Measurements from ENCODE around the gene RPL34. TPM values are rescaled to one million over a fixed set of nuclear protein-coding genes. Genes with fewer than 3 reads are reported as not detected.

RPL34 gene
- total RNA-seq, 1 donor from 2014 or later = 1,453 TPM

DNA sequence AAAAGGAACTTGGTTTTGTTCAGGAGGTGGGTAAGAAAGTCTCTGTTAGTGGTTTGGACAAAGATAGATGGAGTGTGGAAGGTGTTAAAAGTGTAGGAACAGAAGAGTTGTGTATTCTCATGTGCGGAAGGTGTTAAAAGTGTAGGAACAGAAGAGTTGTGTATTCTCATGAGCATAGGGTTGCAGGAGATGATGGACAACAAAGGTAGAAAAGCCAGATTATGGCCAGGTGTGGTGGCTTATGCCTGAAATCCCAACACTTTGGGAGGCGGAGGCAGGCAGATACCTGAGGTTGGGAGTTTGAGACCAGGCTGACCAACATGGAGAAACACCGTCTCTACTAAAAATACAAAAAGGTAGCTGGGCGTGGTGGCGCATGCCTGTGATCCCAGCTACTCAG is 2.5 kb downstream of the RPL34 start:
- DNase-seq (ENCODE audit: low read depth) = no peak
- no peak overlapping the region for H3K4me3 ChIP-seq (ENCODE audit: low read depth, low read length)
- TF ChIP-seq, protein P1, sequence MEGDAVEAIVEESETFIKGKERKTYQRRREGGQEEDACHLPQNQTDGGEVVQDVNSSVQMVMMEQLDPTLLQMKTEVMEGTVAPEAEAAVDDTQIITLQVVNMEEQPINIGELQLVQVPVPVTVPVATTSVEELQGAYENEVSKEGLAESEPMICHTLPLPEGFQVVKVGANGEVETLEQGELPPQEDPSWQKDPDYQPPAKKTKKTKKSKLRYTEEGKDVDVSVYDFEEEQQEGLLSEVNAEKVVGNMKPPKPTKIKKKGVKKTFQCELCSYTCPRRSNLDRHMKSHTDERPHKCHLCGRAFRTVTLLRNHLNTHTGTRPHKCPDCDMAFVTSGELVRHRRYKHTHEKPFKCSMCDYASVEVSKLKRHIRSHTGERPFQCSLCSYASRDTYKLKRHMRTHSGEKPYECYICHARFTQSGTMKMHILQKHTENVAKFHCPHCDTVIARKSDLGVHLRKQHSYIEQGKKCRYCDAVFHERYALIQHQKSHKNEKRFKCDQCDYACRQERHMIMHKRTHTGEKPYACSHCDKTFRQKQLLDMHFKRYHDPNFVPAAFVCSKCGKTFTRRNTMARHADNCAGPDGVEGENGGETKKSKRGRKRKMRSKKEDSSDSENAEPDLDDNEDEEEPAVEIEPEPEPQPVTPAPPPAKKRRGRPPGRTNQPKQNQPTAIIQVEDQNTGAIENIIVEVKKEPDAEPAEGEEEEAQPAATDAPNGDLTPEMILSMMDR (conservative IDR thresholded peaks at IDR 0.05; ENCODE audit: low read depth, low read length) = no peak

DNA sequence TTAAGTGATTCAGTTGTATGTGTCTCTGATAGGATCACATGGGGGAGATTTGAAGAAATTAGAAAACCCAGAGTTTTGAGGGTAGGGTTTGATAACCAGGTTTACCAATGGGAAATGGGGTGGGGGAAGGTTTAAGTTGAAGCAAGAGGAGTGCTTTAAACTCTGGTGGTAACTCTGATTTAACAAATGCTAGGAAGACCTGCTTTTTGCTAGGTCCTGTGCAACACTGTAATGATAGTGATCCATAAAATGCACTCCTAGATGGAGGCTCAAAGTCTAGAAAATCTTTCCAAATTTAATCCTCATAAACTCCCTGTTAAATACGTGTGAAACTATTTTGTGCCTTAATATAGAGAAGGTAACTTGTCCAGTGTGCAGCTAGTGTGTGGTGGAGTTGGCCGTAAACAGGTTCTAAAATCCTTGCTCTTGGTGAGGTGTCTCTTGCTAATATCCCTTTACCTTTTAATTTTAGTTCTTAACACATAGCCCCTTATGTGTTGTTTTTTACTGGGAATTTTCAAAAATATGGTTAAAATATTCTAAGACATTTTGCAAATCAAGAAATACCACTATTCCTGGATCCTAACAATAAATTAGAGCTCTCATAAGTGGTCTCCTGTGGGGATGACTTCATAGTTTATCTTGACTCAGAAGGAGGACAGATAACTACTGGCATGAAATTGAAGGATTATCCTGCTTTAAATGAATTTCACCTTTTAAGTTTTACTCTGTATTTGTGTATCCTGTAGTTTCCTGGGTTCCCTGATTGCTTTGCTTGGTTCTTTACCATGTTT is 4.1 kb downstream of the RPL34 start:
- TF ChIP-seq, protein P1 (conservative IDR thresholded peaks at IDR 0.05; ENCODE audit: low read depth, low read length) = no peak
- H3K4me3 ChIP-seq (ENCODE audit: low read depth, low read length) = no peak overlapping the region
- no peak for DNase-seq (ENCODE audit: low read depth)

DNA sequence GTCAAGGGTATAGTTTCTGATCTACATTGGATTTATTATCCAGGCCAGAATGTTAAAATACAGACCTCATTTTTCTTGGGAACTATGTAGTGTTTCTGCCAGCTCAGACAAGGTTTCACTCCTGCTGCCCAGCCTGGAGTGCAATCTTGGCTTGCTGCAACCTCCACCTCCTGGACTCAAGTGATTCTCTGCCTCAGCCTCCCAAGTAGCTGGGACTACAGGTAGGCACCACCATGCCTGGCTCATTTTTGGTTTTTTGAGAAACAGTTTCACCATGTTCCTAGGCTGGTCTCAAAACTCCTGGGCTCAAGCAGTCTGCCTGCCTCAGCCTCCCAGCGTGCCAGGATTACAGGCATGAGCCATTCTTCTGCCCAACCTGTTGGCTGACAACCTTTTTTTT is 5.7 kb downstream of the RPL34 start:
- H3K4me3 ChIP-seq (ENCODE audit: low read depth, low read length) = no peak overlapping the region
- DNase-seq (ENCODE audit: low read depth) = no peak
- TF ChIP-seq, protein P1 (conservative IDR thresholded peaks at IDR 0.05; ENCODE audit: low read depth, low read length) = no peak

DNA sequence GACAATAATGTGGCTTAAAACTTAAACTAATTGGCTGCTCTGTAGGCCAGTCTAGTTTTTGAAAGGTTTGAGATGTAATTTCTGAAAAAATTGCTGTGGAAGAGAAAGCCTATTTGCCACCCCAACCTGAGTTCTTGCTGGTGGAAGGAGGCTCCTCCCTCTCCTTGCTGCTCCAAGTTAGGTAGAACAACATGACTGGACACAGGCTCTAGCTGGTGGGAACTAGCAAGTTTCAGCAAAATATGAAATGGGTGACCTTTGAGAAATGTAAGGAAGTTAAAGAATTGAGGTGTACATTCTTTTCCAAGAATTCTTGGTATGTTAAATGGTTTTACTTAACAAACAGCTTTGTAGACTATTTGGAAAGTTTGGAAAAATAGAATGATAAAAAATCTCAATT is 8.0 kb downstream of the RPL34 start:
- no peak for DNase-seq (ENCODE audit: low read depth)
- TF ChIP-seq, protein P1 (conservative IDR thresholded peaks at IDR 0.05; ENCODE audit: low read depth, low read length) = no peak

DNA sequence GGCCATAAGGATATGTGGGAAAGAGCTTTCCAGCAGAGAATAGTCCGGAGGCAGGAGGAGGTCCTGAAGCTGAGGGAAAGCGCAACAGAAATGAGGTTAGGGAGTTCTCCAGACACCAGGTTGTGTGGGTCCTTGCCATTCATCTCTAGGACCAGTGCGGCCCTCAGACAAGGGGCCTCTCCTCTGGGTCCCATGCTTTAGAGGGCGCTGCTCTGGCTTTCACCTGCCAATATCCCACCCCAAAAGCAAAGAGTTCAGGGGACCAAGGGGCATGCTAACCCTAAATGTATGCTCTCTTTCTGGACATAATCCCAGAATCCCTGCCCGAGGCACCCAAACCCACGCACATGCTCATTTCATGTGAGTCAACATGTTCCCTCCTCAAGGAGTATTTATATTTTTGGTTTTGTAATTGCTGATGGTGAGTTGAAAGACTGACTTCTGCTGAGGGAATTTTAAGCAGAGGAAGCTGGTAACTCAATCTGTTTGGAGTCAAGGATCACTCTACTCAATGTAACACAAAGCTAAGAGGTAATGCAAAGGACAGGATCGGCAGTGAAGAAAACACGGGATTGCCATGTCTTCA is 14.8 kb downstream of the RPL34 start:
- DNase-seq (ENCODE audit: low read depth) = no peak
- TF ChIP-seq, protein P1 (conservative IDR thresholded peaks at IDR 0.05; ENCODE audit: low read depth, low read length) = no peak
- H3K4me3 ChIP-seq (ENCODE audit: low read depth, low read length) = no peak overlapping the region

More for the DNA sequence above, 8.0 kb downstream of the RPL34 start:
- H3K4me3 ChIP-seq (ENCODE audit: low read depth, low read length) = no peak overlapping the region

DNA sequence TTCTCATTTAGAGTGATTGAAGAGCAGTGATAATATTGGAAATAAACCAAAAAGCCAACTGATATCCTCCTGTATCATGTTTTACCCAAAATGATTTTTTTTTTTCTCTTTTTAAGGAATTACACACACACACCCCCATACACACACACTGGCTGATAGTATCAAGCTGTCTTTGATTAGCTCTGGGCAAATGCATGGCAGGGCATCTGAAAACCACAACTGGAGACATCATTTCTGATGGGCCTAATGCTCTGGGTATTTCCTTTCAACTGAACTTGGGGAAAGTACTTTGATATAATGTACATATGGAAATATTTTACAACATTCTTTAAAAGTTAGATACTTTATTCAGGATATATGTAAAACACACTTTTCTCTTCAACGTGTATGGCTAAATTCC is 15.9 kb downstream of the RPL34 start:
- no peak for DNase-seq (ENCODE audit: low read depth)
- TF ChIP-seq, protein P1 (conservative IDR thresholded peaks at IDR 0.05; ENCODE audit: low read depth, low read length) = no peak

More for the DNA sequence above, 15.9 kb downstream of the RPL34 start:
- H3K4me3 ChIP-seq (ENCODE audit: low read depth, low read length) = no peak overlapping the region

Data from epithelial cell of proximal tubule (primary cell).